Gastroesophageal sphincter (tissue), 3 donors: Measurements from ENCODE around the gene FLOT1.
"Not testable (repeated sequence)": the region's sequence is repeated elsewhere in the genome, so short reads cannot be mapped to it uniquely, and the experiment has no call there.

ENCODE experiments used
- EP300 ChIP-seq: sonication (generic); formaldehyde crosslinking; IDR thresholded peaks from one replicate; pipeline ENCODE4 v1.6.1; 2017; ENCODE audit warnings: antibody characterized with exemption, mild to moderate bottlenecking
- TF ChIP-seq, protein P1 (sequence below), 4 experiments: fragments of 200-600 bp in 2 of 4; fragments of 450-650 bp in 2 of 4; sonication (generic) in 1 of 4; IDR thresholded peaks; one replicate each; pipeline ENCODE4 v1.5.1; 2017 to 2019; ENCODE audit warnings: antibody characterized with exemption in 4 of 4, mild to moderate bottlenecking in 2 of 4, moderate library complexity in 2 of 4

DNA sequence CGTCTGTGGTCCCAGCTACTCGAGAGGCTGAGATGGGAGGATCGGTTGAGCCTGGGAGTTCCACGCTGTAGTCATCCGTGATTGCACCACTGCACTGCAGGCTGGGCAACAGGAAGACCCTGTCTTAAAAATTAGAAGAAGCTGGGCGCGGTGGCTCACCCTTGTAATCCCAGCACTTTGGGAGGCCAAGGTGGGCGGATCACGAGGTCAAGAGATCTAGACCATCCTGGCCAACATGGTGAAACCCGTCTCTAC is 20.5 kb downstream of the FLOT1 start:
- TF ChIP-seq, protein P1, sequence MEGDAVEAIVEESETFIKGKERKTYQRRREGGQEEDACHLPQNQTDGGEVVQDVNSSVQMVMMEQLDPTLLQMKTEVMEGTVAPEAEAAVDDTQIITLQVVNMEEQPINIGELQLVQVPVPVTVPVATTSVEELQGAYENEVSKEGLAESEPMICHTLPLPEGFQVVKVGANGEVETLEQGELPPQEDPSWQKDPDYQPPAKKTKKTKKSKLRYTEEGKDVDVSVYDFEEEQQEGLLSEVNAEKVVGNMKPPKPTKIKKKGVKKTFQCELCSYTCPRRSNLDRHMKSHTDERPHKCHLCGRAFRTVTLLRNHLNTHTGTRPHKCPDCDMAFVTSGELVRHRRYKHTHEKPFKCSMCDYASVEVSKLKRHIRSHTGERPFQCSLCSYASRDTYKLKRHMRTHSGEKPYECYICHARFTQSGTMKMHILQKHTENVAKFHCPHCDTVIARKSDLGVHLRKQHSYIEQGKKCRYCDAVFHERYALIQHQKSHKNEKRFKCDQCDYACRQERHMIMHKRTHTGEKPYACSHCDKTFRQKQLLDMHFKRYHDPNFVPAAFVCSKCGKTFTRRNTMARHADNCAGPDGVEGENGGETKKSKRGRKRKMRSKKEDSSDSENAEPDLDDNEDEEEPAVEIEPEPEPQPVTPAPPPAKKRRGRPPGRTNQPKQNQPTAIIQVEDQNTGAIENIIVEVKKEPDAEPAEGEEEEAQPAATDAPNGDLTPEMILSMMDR (IDR thresholded peaks at IDR 0.05), result not testable (repeated sequence)
- not testable (repeated sequence) for TF ChIP-seq EP300
